Erythroblast (primary cell): ENCODE results near the gene COL1A2.

Experiments
- GATA1 ChIP-seq: IDR thresholded peaks from 2 replicates; pipeline ENCODE4 v1.6.1; 2011; ENCODE audit warnings: low read depth, mild to moderate bottlenecking, control low read depth, low read length, moderate library complexity
- POLR2A ChIP-seq: IDR thresholded peaks from 2 replicates; pipeline ENCODE4 v1.6.1; 2011; ENCODE audit warnings: mild to moderate bottlenecking, low read length

GRCh38 chr7:94421681-94422080 is 27.0 kb downstream of the COL1A2 start:
- TF ChIP-seq POLR2A: no peak
- no peak for TF ChIP-seq GATA1
